HepG2 (cell line): ENCODE data around the gene ANTKMT. TPM values are rescaled to one million over a fixed set of nuclear protein-coding genes. Genes with fewer than 3 reads are reported as not detected.

Experiments
- ATAC-seq: fragments of 200-7000 bp; cut with Tn5 transposase; 3 replicates; pipeline ENCODE4 v1.9.1; 2020; ENCODE audit warnings: mild to moderate bottlenecking, moderate library complexity
- BruUV-seq: library from RNA; stranded (reverse); fragments of 400-500 nt; replicated peaks from 2 replicates; lab custom pipeline; 2021; lab: Mats Ljungman, UMichigan
- CTCF ChIA-PET: fragments of 300-600 bp; formaldehyde crosslinking; extraction: SDS; loops from one replicate; lab custom pipeline; 2021; ENCODE audit warnings: low total read pairs, inconsistent platforms, low intra/inter-chr PET ratio; lab: Yijun Ruan, JAX
- POLR2A ChIA-PET: fragments of 350-600 bp; sonication (Branson Sonifier 250); formaldehyde crosslinking; loops from one replicate; lab custom pipeline; 2020; ENCODE audit warnings: antibody characterized with exemption, inconsistent platforms; lab: Yijun Ruan, JAX
- DNase-seq: peaks from one replicate; pipeline ENCODE4 v3.0.0-alpha.2; 2015; ENCODE audit warnings: low spot score
- FAIRE-seq: peaks from 3 replicates; lab custom pipeline; 2011; peaks lifted over from hg19 to GRCh38; lab: Jason Lieb, UNC
- H2AFZ ChIP-seq: one replicate; pipeline ENCODE4 v1.6.1; 2011; ENCODE audit warnings: low read length, inconsistent platforms
- H3K27ac ChIP-seq: fragments of 300-600 bp; 3 replicates; pipeline ENCODE4 v1.8.0; 2011; ENCODE audit warnings: mixed run types, mild to moderate bottlenecking, mixed read lengths, low read length, inconsistent platforms; ENCODE audit not compliant: insufficient read depth; ENCODE audit errors: extremely low read length
- H3K27me3 ChIP-seq, 2 experiments: fragments of 200-600 bp in 1 of 2; 2 replicates in 1 of 2; 3 replicates in 1 of 2; pipeline versions ENCODE4 v1.6.0 to v1.8.0; 2011; ENCODE audit warnings: low read length in 2 of 2, mild to moderate bottlenecking in 2 of 2, moderate library complexity in 2 of 2, inconsistent platforms in 1 of 2; ENCODE audit not compliant: insufficient read depth in 2 of 2, control insufficient read depth in 1 of 2
- H3K36me3 ChIP-seq, 2 experiments: fragments of 200-600 bp in 1 of 2; replicated peaks in 1 of 2; 2 replicates in 1 of 2; 3 replicates in 1 of 2; pipeline versions ENCODE4 v1.5.1 to v1.8.0; 2011; ENCODE audit warnings: low read length in 2 of 2, inconsistent platforms in 1 of 2; ENCODE audit not compliant: insufficient read depth in 2 of 2, control insufficient read depth in 1 of 2
- H3K4me1 ChIP-seq: 2 replicates; pipeline ENCODE4 v1.5.1; 2012; ENCODE audit warnings: low read length, inconsistent platforms; ENCODE audit not compliant: insufficient read depth
- H3K4me2 ChIP-seq: 2 replicates; pipeline ENCODE4 v1.6.0; 2011; ENCODE audit warnings: low read depth, low read length, inconsistent platforms
- H3K4me3 ChIP-seq, 3 experiments: fragments of 200-600 bp in 1 of 3; sonication (generic), shearing (Covaris generic) in 1 of 3; replicated peaks in 1 of 3; 2 replicates each; pipeline ENCODE4 v1.5.1; 2011 to 2016; ENCODE audit warnings: low read length in 3 of 3, inconsistent platforms in 2 of 3, low read depth in 2 of 3, mild to moderate bottlenecking in 2 of 3, control low read depth in 1 of 3, mixed read lengths in 1 of 3; ENCODE audit not compliant: insufficient read depth in 1 of 3
- H3K79me2 ChIP-seq: one replicate; pipeline ENCODE4 v1.6.1; 2011; ENCODE audit warnings: low read length, inconsistent platforms; ENCODE audit not compliant: insufficient read depth
- H3K9ac ChIP-seq: 2 replicates; pipeline ENCODE4 v1.6.0; 2011; ENCODE audit warnings: mild to moderate bottlenecking, low read depth, low read length, inconsistent platforms; ENCODE audit not compliant: insufficient read depth
- H3K9me3 ChIP-seq: 2 replicates; pipeline ENCODE4 v1.5.1; 2012; ENCODE audit warnings: mild to moderate bottlenecking, low read length
- H4K20me1 ChIP-seq: 2 replicates; pipeline ENCODE4 v1.6.0; 2011; ENCODE audit warnings: inconsistent platforms, mild to moderate bottlenecking, low read length, moderate library complexity; ENCODE audit not compliant: insufficient read depth
- AGO1 ChIP-seq: fragments of 200-400 bp; formaldehyde crosslinking; IDR thresholded peaks from 2 replicates; pipeline ENCODE4 v1.6.1; 2017; ENCODE audit warnings: mild to moderate bottlenecking, low read depth, low read length, moderate library complexity; ENCODE audit not compliant: poor library complexity, severe bottlenecking
- AGO2 ChIP-seq: fragments of 200-400 bp; formaldehyde crosslinking; optimal IDR thresholded peaks from 2 replicates; pipeline ENCODE3; 2017; ENCODE audit warnings: mild to moderate bottlenecking, low read depth, low read length, moderate library complexity
- BRCA1 ChIP-seq: sonication (generic); formaldehyde crosslinking; IDR thresholded peaks from 2 replicates; pipeline ENCODE4 v1.4.0; 2020; ENCODE audit warnings: missing genetic modification reagents
- FLYWCH1 ChIP-seq: sonication (generic); formaldehyde crosslinking; IDR thresholded peaks from 2 replicates; pipeline ENCODE4 v1.8.1; 2023; ENCODE audit warnings: mild to moderate bottlenecking, missing genetic modification reagents
- KLF15 ChIP-seq: sonication (generic); formaldehyde crosslinking; IDR thresholded peaks from 2 replicates; pipeline ENCODE4 v1.8.1; 2023; ENCODE audit warnings: borderline replicate concordance, mild to moderate bottlenecking, inconsistent platforms, missing genetic modification reagents, mixed read lengths
- MZF1 ChIP-seq: sonication (generic); formaldehyde crosslinking; IDR thresholded peaks from 2 replicates; pipeline ENCODE4 v1.8.1; 2023; ENCODE audit warnings: mild to moderate bottlenecking, missing genetic modification reagents, borderline replicate concordance
- SIX1 ChIP-seq: sonication (generic); formaldehyde crosslinking; IDR thresholded peaks from 2 replicates; pipeline ENCODE4 v1.4.0; 2020; ENCODE audit warnings: missing genetic modification reagents, borderline replicate concordance
- TEAD3 ChIP-seq: optimal IDR thresholded peaks from 2 replicates; pipeline ENCODE3; 2016; ENCODE audit warnings: borderline replicate concordance
- ZFP36L2 ChIP-seq: sonication (generic); formaldehyde crosslinking; IDR thresholded peaks from 2 replicates; pipeline ENCODE4 v1.4.0; 2020; ENCODE audit warnings: missing genetic modification reagents
- ZNF549 ChIP-seq: sonication (generic); formaldehyde crosslinking; IDR thresholded peaks from 2 replicates; pipeline ENCODE4 v1.5.0; 2020; ENCODE audit warnings: missing genetic modification reagents
- ZNF720 ChIP-seq: sonication (generic); formaldehyde crosslinking; IDR thresholded peaks from 2 replicates; pipeline ENCODE4 v1.4.0; 2020; ENCODE audit warnings: missing genetic modification reagents
- WGBS: methylation state at CpG from one replicate; pipeline ENCODE4 v1.1.6; 2017; ENCODE audit warnings: low lambda C conversion rate; 5-methylcytosine and 5-hydroxymethylcytosine counted together
- in situ Hi-C: cut with HindIII; loops from 2 replicates; pipeline ENCODE4 v1.10.0; 2017; ENCODE audit warnings: low pct_unique_long_range_greater_than_20kb; ENCODE audit not compliant: extremely low pct_ligation_motif_present
- intact Hi-C: fragments of 100-400 bp; cut with micrococcal nuclease; formaldehyde crosslinking; loops from one replicate; pipeline ENCODE4 v1.10.0; 2022; ENCODE audit not compliant: unreplicated experiment
- polyA plus RNA-seq, 8 experiments: library from polyadenylated mRNA; depleted of rRNA in 3 of 8; stranded (reverse) in 7 of 8; unstranded in 1 of 8; fragments of >200 nt; fragmentation: Illumina TruSeq in 4 of 8; extraction: Trizol in 4 of 8; gene quantifications; 2 replicates each; pipeline versions ENCODE4 v1.2.1 to v1.2.3, GENCODE V29; 2011 to 2016; ENCODE audit warnings: low read depth in 4 of 8, missing spikeins in 1 of 8, mixed read lengths in 1 of 8; ENCODE audit not compliant: insufficient read depth in 1 of 8
- total RNA-seq, 5 experiments: library from RNA; depleted of rRNA; stranded (reverse); fragments of >200 nt; fragmentation: Illumina TruSeq; extraction: Trizol; gene quantifications; 2 replicates each; pipeline ENCODE4 v1.2.3, GENCODE V29; 2016; ENCODE audit warnings: low read depth in 1 of 5
- TF ChIP-seq, protein P1 (sequence below): sonication (generic); formaldehyde crosslinking; IDR thresholded peaks from 2 replicates; pipeline ENCODE4 v1.4.0; 2020; ENCODE audit warnings: mild to moderate bottlenecking, missing genetic modification reagents
- TF ChIP-seq, protein P2 (sequence below): sonication (generic); formaldehyde crosslinking; IDR thresholded peaks from 2 replicates; pipeline ENCODE4 v1.4.0; 2020; ENCODE audit warnings: missing genetic modification reagents, borderline replicate concordance
- TF ChIP-seq, protein P3 (sequence below): sonication (generic); formaldehyde crosslinking; IDR thresholded peaks from 2 replicates; pipeline ENCODE4 v1.8.1; 2023; ENCODE audit warnings: mild to moderate bottlenecking, inconsistent platforms, moderate library complexity, missing genetic modification reagents, borderline replicate concordance
- TF ChIP-seq, protein P4 (sequence below): sonication (generic); formaldehyde crosslinking; IDR thresholded peaks from 2 replicates; pipeline ENCODE4 v1.4.0; 2020; ENCODE audit warnings: missing genetic modification reagents, low read depth, mild to moderate bottlenecking, borderline replicate concordance

The ANTKMT gene
- total and polyA plus RNA-seq, 2 of the 13 experiments (the other 11 are each of a cell fraction or from before 2014, with no cell fraction given): 7.5 to 47.8 TPM

DNA sequence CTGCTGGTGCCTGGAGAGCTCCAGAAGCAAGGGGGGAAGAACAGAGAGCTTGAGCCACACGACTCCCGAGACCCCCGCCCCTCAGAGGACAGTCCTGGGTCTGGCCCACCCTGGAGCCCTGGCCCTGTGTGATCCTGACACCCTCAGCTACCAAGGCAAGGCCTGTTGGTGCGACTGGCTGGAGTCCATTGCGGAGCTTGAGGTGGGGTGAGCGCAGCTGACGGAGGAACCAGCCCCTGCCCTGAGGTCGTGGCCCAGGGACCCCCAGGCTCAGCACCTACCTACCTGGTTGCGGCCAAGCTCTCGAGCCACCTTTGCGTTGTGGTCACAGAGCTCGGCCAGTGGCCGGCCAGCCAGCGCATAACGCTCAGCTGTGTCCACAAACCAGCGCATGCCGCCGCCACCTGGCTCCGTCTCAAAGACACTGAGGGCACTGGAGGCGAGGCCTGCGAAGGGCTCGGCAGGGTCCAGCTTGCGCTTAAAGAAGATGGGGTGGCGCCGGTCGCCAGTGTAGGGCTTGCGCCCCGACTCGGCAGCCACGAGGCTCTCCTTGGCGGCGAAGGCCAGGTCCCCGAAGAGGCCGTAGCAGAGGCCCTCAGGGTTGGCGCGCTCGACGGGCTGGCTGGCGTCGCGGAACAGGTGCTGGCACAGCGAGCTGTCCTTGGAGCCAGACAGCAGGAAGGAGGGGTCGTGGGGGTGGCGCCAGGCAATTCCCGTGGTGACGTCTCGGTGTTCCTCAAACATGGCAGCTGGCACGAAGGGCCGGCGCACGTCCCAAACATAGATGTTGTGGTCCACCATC is 34.3 kb upstream of the ANTKMT start (continued):
- TF ChIP-seq, protein P1, sequence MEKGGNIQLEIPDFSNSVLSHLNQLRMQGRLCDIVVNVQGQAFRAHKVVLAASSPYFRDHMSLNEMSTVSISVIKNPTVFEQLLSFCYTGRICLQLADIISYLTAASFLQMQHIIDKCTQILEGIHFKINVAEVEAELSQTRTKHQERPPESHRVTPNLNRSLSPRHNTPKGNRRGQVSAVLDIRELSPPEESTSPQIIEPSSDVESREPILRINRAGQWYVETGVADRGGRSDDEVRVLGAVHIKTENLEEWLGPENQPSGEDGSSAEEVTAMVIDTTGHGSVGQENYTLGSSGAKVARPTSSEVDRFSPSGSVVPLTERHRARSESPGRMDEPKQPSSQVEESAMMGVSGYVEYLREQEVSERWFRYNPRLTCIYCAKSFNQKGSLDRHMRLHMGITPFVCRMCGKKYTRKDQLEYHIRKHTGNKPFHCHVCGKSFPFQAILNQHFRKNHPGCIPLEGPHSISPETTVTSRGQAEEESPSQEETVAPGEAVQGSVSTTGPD (CRISPR knock-in tag): no peak
- TF ChIP-seq ZFP36L2: no peak

DNA sequence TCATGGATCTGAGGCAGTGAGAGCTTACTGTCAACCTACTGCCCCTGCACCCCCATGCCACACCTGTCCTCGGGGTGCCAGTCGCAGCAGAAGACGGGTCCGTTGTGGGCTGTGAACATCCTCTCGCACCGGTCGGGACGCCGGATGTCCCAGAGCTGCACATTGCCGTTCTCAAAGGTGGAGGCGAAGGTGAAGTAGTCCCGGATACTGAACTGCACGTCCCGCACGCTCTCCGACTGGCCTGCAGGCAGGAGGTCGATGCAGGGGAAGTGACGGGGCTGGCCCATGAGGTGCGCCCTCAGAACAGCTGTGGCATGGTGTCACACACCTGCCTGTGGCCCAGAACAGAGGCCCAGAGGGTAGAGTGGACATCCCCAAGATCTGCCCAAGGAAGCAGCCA is 33.4 kb upstream of the ANTKMT start:
- no peak overlapping the region for H3K4me3 ChIP-seq
- H3K27me3 ChIP-seq: peaks cover 0 to 3% of the 10 kb centered on the region in 2 experiments; a peak in 1 of 5 replicates
- peaks cover 2% of the 10 kb centered on the region for H3K79me2 ChIP-seq
- in situ Hi-C loops (no loop called here), intact Hi-C loops (no loop called here)
- 100% methylated on average over 10 of the region's 19 CpGs for WGBS
- ATAC-seq (no peak), FAIRE-seq (no peak), DNase-seq (no peak)
- H3K4me2 ChIP-seq: no peak overlapping the region
- peaks cover 19% of the 10 kb centered on the region for H3K4me1 ChIP-seq
- H3K9ac ChIP-seq: no peak overlapping the region
- H4K20me1 ChIP-seq: no peaks in the 10 kb centered on the region
- H3K9me3 ChIP-seq: no peaks in the 10 kb centered on the region
- CTCF ChIA-PET: no interaction called here
- no peak overlapping the region for H3K27ac ChIP-seq
- BruUV-seq: no TSS peak
- H2AFZ ChIP-seq: no peak overlapping the region
- POLR2A ChIA-PET: no interaction called here
- H3K36me3 ChIP-seq: peaks cover 8% of the 10 kb centered on the region in 2 experiments; a peak in 3 of 5 replicates
- TF ChIP-seq, protein P2, sequence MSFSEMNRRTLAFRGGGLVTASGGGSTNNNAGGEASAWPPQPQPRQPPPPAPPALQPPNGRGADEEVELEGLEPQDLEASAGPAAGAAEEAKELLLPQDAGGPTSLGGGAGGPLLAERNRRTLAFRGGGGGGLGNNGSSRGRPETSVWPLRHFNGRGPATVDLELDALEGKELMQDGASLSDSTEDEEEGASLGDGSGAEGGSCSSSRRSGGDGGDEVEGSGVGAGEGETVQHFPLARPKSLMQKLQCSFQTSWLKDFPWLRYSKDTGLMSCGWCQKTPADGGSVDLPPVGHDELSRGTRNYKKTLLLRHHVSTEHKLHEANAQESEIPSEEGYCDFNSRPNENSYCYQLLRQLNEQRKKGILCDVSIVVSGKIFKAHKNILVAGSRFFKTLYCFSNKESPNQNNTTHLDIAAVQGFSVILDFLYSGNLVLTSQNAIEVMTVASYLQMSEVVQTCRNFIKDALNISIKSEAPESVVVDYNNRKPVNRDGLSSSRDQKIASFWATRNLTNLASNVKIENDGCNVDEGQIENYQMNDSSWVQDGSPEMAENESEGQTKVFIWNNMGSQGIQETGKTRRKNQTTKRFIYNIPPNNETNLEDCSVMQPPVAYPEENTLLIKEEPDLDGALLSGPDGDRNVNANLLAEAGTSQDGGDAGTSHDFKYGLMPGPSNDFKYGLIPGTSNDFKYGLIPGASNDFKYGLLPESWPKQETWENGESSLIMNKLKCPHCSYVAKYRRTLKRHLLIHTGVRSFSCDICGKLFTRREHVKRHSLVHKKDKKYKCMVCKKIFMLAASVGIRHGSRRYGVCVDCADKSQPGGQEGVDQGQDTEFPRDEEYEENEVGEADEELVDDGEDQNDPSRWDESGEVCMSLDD: no peak
- TF ChIP-seq TEAD3: no peak
- TF ChIP-seq KLF15 (CRISPR knock-in tag): no peak
- TF ChIP-seq ZNF549 (CRISPR knock-in tag): no peak
- TF ChIP-seq AGO1: peak; percentile 60
- TF ChIP-seq BRCA1 (CRISPR knock-in tag): no peak
- no peak for TF ChIP-seq ZNF720 (CRISPR knock-in tag)
- TF ChIP-seq SIX1 (CRISPR knock-in tag): no peak
- no peak for TF ChIP-seq MZF1 (CRISPR knock-in tag)
- peak; percentile 44 for TF ChIP-seq AGO2
- no peak for TF ChIP-seq ZFP36L2
- TF ChIP-seq, protein P3, sequence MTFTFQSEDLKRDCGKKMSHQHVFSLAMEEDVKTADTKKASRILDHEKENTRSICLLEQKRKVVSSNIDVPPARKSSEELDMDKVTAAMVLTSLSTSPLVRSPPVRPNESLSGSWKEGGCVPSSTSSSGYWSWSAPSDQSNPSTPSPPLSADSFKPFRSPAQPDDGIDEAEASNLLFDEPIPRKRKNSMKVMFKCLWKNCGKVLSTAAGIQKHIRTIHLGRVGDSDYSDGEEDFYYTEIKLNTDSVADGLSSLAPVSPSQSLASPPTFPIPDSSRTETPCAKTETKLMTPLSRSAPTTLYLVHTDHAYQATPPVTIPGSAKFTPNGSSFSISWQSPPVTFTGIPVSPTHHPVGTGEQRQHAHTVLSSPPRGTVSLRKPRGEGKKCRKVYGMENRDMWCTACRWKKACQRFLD: no peak
- no peak for TF ChIP-seq FLYWCH1
- TF ChIP-seq, protein P4, sequence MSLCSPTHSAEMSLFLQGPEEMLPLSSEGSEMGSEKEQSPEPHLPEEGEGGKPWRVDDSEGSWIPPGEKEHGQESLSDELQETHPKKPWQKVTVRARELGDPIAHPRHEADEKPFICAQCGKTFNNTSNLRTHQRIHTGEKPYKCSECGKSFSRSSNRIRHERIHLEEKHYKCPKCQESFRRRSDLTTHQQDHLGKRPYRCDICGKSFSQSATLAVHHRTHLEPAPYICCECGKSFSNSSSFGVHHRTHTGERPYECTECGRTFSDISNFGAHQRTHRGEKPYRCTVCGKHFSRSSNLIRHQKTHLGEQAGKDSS: no peak
